ENCODE results near the gene C11orf68.
A peak's percentile ranks its signal among the peaks of the same experiment; 100 is the strongest.

The C11orf68 gene

DNA sequence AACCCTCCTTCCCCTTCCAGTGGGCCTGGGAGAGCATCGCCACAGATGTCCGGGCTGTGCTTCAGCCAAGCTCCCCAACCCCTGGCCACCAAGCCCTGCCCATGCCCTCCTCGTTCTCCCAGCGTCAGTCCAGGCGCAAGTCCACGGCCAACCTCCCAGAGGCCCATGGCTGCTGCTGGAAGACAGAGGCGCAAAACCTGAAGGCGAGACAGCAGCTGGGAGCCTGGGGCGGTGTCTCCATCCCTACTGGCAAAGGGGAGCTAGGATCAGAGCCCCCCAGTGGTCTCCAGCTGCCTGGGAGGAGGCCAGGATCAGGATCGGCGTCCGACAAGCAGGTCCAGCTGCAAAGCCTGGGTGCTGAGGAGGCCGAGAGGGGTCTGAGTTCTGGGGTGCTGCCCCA, 28.3 kb upstream of the C11orf68 start:
- H3K18ac ChIP-seq (ENCODE audit: low read length): peak overlapping the region; percentile 64
- DNase-seq (ENCODE audit: low spot score): no peak
- no peak overlapping the region for H4K8ac ChIP-seq (ENCODE audit: low read depth, low read length)

DNA sequence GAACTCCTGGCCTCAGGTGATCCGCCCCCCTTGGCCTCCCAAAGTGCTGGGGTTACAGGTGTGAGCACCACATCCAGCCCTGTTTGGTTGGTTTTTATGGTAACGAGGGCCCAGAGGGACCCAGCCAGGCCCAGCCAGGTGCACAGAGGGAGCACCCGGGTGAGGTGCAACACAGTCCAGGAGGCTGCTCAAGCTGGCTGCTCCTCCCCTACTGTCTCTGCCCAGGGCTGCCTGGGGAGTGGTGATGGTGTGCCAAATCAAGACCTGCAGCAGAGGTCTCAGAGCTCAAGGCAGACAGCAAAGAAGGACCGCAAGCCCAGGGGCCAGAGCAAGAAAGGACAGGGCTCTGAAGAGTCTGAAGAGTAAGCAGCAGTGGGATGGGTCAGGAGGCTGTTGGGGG, 27.8 kb upstream of the C11orf68 start:
- peak overlapping the region; percentile 98 for H2AK5ac ChIP-seq (ENCODE audit: low read depth, low read length)
- H2BK12ac ChIP-seq (ENCODE audit: low read length): peak overlapping the region; percentile 33
- H3K18ac ChIP-seq (ENCODE audit: low read length): no peak overlapping the region
- H4K91ac ChIP-seq (ENCODE audit: low read depth, low read length, poor library complexity): peak overlapping the region; percentile 98
- H3K4me2 ChIP-seq (ENCODE audit: insufficient read depth, low read length, poor library complexity, severe bottlenecking): peak overlapping the region; percentile 2
- no peak overlapping the region for H3K27ac ChIP-seq (replicated peaks; ENCODE audit: low read length)
- no peak overlapping the region for H3K9ac ChIP-seq (ENCODE audit: low read depth, low read length, poor library complexity)
- peaks cover 0 to 2% of the 10 kb centered on the region in 2 donors for H3K36me3 ChIP-seq (replicated peaks in 1 of 2; ENCODE audit: control insufficient read depth in 2 of 2, insufficient read depth in 2 of 2, low read length in 2 of 2)
- no peak overlapping the region for H2AFZ ChIP-seq (ENCODE audit: low read length)
- peak overlapping the region in 1 of 2 donors; percentile 46 for H3K4me3 ChIP-seq (ENCODE audit: low read length in 2 of 2)
- no peaks in the 10 kb centered on the region for H3K79me1 ChIP-seq (ENCODE audit: low read depth, low read length)
- no peak overlapping the region for H3K4ac ChIP-seq (ENCODE audit: low read length)
- no peaks in the 10 kb centered on the region for H3K9me3 ChIP-seq (replicated peaks in 1 of 2; ENCODE audit: control insufficient read depth in 2 of 2, insufficient read depth in 1 of 2, low read depth in 1 of 2, low read length in 2 of 2)
- no CpG with 5 or more reads among the region's 4 CpGs for WGBS, 2 donors (ENCODE audit: extremely low coverage in 2 of 2, insufficient read length in 2 of 2, insufficient replicate concordance in 1 of 2)
- H3K14ac ChIP-seq (ENCODE audit: low read length): no peak overlapping the region
- no peak overlapping the region for H4K8ac ChIP-seq (ENCODE audit: low read depth, low read length)
- DNase-seq (ENCODE audit: low spot score): no peak
- peak overlapping the region; percentile 54 for H2BK15ac ChIP-seq (ENCODE audit: low read length)
- H3K4me1 ChIP-seq (ENCODE audit: control insufficient read depth in 2 of 2, insufficient read depth in 1 of 2, low read depth in 1 of 2, low read length in 2 of 2): peaks cover 18% of the 10 kb centered on the region in 2 donors
- no peaks in the 10 kb centered on the region for H3K27me3 ChIP-seq (ENCODE audit: control insufficient read depth in 3 of 3, insufficient read depth in 3 of 3, low read depth in 1 of 3, low read length in 3 of 3)
- H2BK120ac ChIP-seq (ENCODE audit: low read depth, low read length): peak overlapping the region; percentile 94
- H2BK5ac ChIP-seq (ENCODE audit: low read length): no peak overlapping the region
- no peak overlapping the region for H3K23ac ChIP-seq (ENCODE audit: low read depth, low read length, poor library complexity)

More for the DNA sequence above, 28.3 kb upstream of the C11orf68 start:
- no peak overlapping the region for H3K14ac ChIP-seq (ENCODE audit: low read length)
- H3K36me3 ChIP-seq (replicated peaks in 1 of 2; ENCODE audit: control insufficient read depth in 2 of 2, insufficient read depth in 2 of 2, low read length in 2 of 2): peaks cover 0 to 2% of the 10 kb centered on the region in 2 donors
- peak overlapping the region in 1 of 2 donors; percentile 62 for H3K4me3 ChIP-seq (ENCODE audit: low read length in 2 of 2)
- no peak overlapping the region for H2AFZ ChIP-seq (ENCODE audit: low read length)
- H3K4ac ChIP-seq (ENCODE audit: low read length): no peak overlapping the region
- H3K27me3 ChIP-seq (ENCODE audit: control insufficient read depth in 3 of 3, insufficient read depth in 3 of 3, low read depth in 1 of 3, low read length in 3 of 3): no peaks in the 10 kb centered on the region
- no peaks in the 10 kb centered on the region for H3K79me1 ChIP-seq (ENCODE audit: low read depth, low read length)
- H3K23ac ChIP-seq (ENCODE audit: low read depth, low read length, poor library complexity): peak overlapping the region; percentile 17
- peak overlapping the region; percentile 98 for H2AK5ac ChIP-seq (ENCODE audit: low read depth, low read length)
- no peaks in the 10 kb centered on the region for H3K9me3 ChIP-seq (replicated peaks in 1 of 2; ENCODE audit: control insufficient read depth in 2 of 2, insufficient read depth in 1 of 2, low read depth in 1 of 2, low read length in 2 of 2)
- peak overlapping the region; percentile 94 for H2BK120ac ChIP-seq (ENCODE audit: low read depth, low read length)
- H3K9ac ChIP-seq (ENCODE audit: low read depth, low read length, poor library complexity): no peak overlapping the region
- H4K91ac ChIP-seq (ENCODE audit: low read depth, low read length, poor library complexity): peak overlapping the region; percentile 98
- peaks cover 18% of the 10 kb centered on the region in 2 donors for H3K4me1 ChIP-seq (ENCODE audit: control insufficient read depth in 2 of 2, insufficient read depth in 1 of 2, low read depth in 1 of 2, low read length in 2 of 2)
- peak overlapping the region; percentile 33 for H2BK12ac ChIP-seq (ENCODE audit: low read length)
- no CpG with 5 or more reads among the region's 13 CpGs for WGBS, 2 donors (ENCODE audit: extremely low coverage in 2 of 2, insufficient read length in 2 of 2, insufficient replicate concordance in 1 of 2)
- no peak overlapping the region for H3K27ac ChIP-seq (replicated peaks; ENCODE audit: low read length)
- H2BK15ac ChIP-seq (ENCODE audit: low read length): peak overlapping the region; percentile 54
- H2BK5ac ChIP-seq (ENCODE audit: low read length): peak overlapping the region; percentile 66
- H3K4me2 ChIP-seq (ENCODE audit: insufficient read depth, low read length, poor library complexity, severe bottlenecking): no peak overlapping the region

DNA sequence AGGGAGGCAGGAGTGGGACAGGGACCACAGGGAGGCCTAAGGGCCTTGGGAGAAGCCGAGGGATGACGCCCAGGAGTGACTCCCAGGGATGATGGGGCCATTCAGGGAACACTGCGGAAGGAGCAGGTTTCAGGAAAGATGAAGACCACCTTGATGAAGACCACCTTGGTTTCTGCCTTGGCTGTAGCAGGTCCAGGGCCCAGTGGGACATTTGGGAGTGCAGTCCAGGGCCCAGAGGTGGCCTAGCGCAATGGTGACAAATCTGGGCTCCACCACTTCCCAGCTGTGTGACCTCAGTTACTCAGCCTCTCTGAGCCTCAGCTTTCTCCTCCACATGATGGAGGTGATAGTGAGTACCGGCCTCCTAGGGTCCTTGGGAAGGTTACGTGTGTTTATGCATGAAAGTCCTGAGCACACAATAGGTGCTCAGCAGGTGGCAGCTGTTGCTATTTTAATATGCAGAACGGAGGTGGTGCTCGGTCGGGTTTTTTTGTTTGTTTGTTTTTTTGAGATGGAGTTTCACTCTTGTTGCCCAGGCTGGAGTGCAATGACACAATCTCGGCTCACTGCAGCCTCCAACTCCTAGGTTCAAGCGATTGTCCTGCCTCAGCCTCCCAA, 27.2 kb upstream of the C11orf68 start:
- Histone ChIP-seq H2AK5ac (ENCODE audit: low read depth, low read length) (peak overlapping the region; percentile 99), H3K18ac (ENCODE audit: low read length) (peak overlapping the region; percentile 96), H2BK5ac (ENCODE audit: low read length) (peak overlapping the region; percentile 13), H3K23ac (ENCODE audit: low read depth, low read length, poor library complexity) (peak overlapping the region; percentile 20), H4K91ac (ENCODE audit: low read depth, low read length, poor library complexity) (peak overlapping the region; percentile 77), H4K8ac (ENCODE audit: low read depth, low read length) (no peak overlapping the region), H2BK15ac (ENCODE audit: low read length) (peak overlapping the region; percentile 81), H3K4me3 (ENCODE audit: low read length in 2 of 2) (peak overlapping the region; percentile 9 to 40), H2AFZ (ENCODE audit: low read length) (peak overlapping the region; percentile 80), H3K27me3 (ENCODE audit: control insufficient read depth in 3 of 3, insufficient read depth in 3 of 3, low read depth in 1 of 3, low read length in 3 of 3) (no peaks in the 10 kb centered on the region), H3K4ac (ENCODE audit: low read length) (peak overlapping the region; percentile 97), H3K9ac (ENCODE audit: low read depth, low read length, poor library complexity) (peak overlapping the region; percentile 68), H3K14ac (ENCODE audit: low read length) (no peak overlapping the region), H2BK120ac (ENCODE audit: low read depth, low read length) (peak overlapping the region; percentile 69), H3K36me3 (replicated peaks in 1 of 2; ENCODE audit: control insufficient read depth in 2 of 2, insufficient read depth in 2 of 2, low read length in 2 of 2) (peaks cover 0 to 2% of the 10 kb centered on the region in 2 donors), H3K27ac (replicated peaks; ENCODE audit: low read length) (peak overlapping the region; percentile 66), H3K79me1 (ENCODE audit: low read depth, low read length) (no peaks in the 10 kb centered on the region), H3K4me1 (ENCODE audit: control insufficient read depth in 2 of 2, insufficient read depth in 1 of 2, low read depth in 1 of 2, low read length in 2 of 2) (peaks cover 18% of the 10 kb centered on the region in 2 donors), H3K9me3 (replicated peaks in 1 of 2; ENCODE audit: control insufficient read depth in 2 of 2, insufficient read depth in 1 of 2, low read depth in 1 of 2, low read length in 2 of 2) (no peaks in the 10 kb centered on the region), H2BK12ac (ENCODE audit: low read length) (peak overlapping the region; percentile 86), H3K4me2 (ENCODE audit: insufficient read depth, low read length, poor library complexity, severe bottlenecking) (peak overlapping the region; percentile 43)
- DNase-seq (ENCODE audit: low spot score): no peak
- WGBS, 2 donors (ENCODE audit: extremely low coverage in 2 of 2, insufficient read length in 2 of 2, insufficient replicate concordance in 1 of 2): no CpG with 5 or more reads among the region's 11 CpGs

DNA sequence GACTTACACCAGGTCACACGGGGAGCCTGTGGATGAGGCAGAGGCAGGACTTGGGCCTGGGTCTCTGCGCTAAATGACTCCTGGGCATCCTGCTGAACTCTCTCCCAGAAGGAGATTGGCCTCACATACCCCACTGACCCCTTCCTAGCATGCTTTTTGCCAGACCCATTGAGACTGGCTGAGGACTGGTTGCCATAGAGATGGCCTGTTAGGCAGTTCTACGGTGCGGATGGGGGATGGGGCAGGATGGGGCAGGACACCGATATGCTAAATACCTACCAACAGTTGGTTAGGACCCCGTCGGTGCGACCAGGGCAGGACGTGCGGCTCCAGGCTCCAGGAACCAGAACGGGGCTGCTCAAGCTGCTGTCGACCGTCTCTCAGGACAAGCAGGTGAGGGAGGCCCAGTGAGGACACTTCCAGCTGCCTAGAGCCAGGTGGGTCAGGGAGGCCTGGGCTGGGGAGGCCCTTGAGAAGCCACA, 26.6 kb upstream of the C11orf68 start, which contains the start of gene TSGA10IP:
Gene TSGA10IP (plus strand): TSS at position 51 of the 482 bp plus-strand sequence. CDS start 196 bp downstream, at position 247.
- H3K27ac ChIP-seq (replicated peaks; ENCODE audit: low read length): peak within 1 kb of the TSS; percentile 78
- peak within 1 kb of the TSS; percentile 9 to 40 for H3K4me3 ChIP-seq (ENCODE audit: low read length in 2 of 2)
- H3K14ac ChIP-seq (ENCODE audit: low read length): no peak within 1 kb of the TSS

More for the DNA sequence above, 26.6 kb upstream of the C11orf68 start, which contains the start of gene TSGA10IP:
- Histone ChIP-seq H4K8ac (ENCODE audit: low read depth, low read length) (peak within 1 kb of the TSS; percentile 20), H3K23ac (ENCODE audit: low read depth, low read length, poor library complexity) (peak within 1 kb of the TSS; percentile 20), H3K36me3 (replicated peaks in 1 of 2; ENCODE audit: control insufficient read depth in 2 of 2, insufficient read depth in 2 of 2, low read length in 2 of 2) (peaks cover 0 to 2% of the 10 kb centered on the region in 2 donors), H3K4ac (ENCODE audit: low read length) (peak within 1 kb of the TSS; percentile 97), H2BK12ac (ENCODE audit: low read length) (peak within 1 kb of the TSS; percentile 86), H2BK15ac (ENCODE audit: low read length) (peak within 1 kb of the TSS; percentile 81), H4K91ac (ENCODE audit: low read depth, low read length, poor library complexity) (peak within 1 kb of the TSS; percentile 77), H3K4me2 (ENCODE audit: insufficient read depth, low read length, poor library complexity, severe bottlenecking) (peak within 1 kb of the TSS; percentile 43), H2BK120ac (ENCODE audit: low read depth, low read length) (peak within 1 kb of the TSS; percentile 81), H3K18ac (ENCODE audit: low read length) (peak within 1 kb of the TSS; percentile 96), H2AFZ (ENCODE audit: low read length) (peak within 1 kb of the TSS; percentile 80), H3K27me3 (ENCODE audit: control insufficient read depth in 3 of 3, insufficient read depth in 3 of 3, low read depth in 1 of 3, low read length in 3 of 3) (no peaks in the 10 kb centered on the region), H3K79me1 (ENCODE audit: low read depth, low read length) (no peaks in the 10 kb centered on the region), H2BK5ac (ENCODE audit: low read length) (peak within 1 kb of the TSS; percentile 13), H3K9ac (ENCODE audit: low read depth, low read length, poor library complexity) (peak within 1 kb of the TSS; percentile 68), H2AK5ac (ENCODE audit: low read depth, low read length) (peak within 1 kb of the TSS; percentile 99), H3K9me3 (replicated peaks in 1 of 2; ENCODE audit: control insufficient read depth in 2 of 2, insufficient read depth in 1 of 2, low read depth in 1 of 2, low read length in 2 of 2) (no peaks in the 10 kb centered on the region), H3K4me1 (ENCODE audit: control insufficient read depth in 2 of 2, insufficient read depth in 1 of 2, low read depth in 1 of 2, low read length in 2 of 2) (peaks cover 18% of the 10 kb centered on the region in 2 donors)
- WGBS, 2 donors (ENCODE audit: extremely low coverage in 2 of 2, insufficient read length in 2 of 2, insufficient replicate concordance in 1 of 2): no CpG with 5 or more reads among the region's 13 CpGs
- DNase-seq (ENCODE audit: low spot score): peak; percentile 57
